HPDE6-E6E7 (cell line): ENCODE data around the gene ARNT2.

Experiments used
- DNase-seq: peaks from one replicate; pipeline ENCODE4 v3.0.0; 2011; ENCODE audit warnings: missing footprints; ENCODE audit errors: extremely low spot score

Gene ARNT2

DNA sequence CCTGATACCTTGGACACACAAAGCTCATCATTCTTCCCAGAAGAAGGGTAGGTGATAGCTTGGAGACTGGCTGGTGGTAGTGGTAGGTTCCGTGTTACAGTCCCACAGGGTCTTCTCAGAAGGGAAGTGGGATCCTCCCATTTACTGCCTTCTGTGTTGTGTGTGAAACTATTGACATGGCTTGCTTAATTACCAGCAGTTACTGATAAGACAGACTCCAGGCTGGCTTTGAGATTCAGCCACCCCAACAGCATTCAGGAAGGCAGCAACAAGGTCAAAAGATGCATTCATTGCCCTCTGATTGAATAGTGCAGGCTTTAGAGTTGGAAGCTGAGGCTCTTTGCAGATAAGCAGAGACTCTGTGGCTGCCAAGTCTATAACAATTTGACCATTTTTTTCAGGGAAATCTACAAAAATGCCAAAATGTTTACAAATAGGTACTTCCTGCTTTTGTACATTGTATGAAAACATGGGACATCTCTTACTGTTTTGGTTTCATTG, 7.7 kb downstream of the ARNT2 start:
- no peak for DNase-seq

- DNase-seq: no peak
Measured at GRCh38 chr15:80414546-80415357, 10.6 kb downstream of the ARNT2 start.

DNA sequence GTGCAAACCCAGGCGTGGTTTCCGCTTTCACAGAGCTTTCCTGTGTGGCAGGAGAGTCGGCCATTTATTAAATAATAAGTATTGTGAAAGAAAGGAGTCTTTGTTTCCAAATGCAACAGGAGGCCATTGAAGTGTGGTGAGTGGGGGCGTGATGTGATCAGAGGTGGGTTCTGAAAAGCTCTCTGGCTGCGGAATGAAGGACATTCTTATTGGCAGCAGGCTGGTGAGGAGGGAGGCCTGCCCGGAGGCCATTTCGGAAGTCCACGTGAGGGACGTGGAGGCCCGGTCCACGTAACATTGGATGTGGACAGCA, 11.1 kb downstream of the ARNT2 start:
- no peak for DNase-seq

GRCh38 chr15:80416702-80417101, 12.5 kb downstream of the ARNT2 start:
- no peak for DNase-seq

DNA sequence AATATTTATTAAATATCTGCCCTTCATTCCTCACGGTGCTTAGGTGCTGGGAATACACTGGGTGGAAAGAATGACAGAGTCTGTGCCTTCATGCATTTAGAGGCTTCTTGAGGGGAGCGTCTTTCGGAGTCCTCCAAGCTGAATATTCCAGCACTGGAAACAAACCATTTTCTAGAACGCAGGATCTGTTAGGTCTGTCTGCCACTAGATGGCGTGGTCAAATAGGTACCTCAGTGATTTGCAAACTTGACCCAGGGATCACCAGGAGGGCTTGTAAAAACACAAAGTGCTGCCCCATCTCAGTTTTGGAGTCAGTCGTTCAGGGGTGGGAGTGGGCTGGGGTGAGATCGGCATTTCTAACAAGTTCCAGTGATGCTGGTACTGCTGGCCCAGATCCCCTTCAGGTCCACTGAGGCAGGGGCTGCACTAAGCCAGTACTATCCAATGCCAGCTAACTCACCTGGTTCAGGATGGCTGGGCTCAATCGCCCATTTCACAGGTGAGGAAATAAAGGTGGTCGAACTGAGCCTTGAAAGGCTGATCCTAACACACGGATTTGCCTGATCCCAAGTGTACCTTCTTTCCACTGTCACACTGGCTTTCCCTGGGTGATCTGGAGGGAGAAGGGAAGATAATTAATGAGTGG, 14.8 kb downstream of the ARNT2 start:
- peak; percentile 34 for DNase-seq

GRCh38 chr15:80419546-80419945, 15.4 kb downstream of the ARNT2 start:
- no peak for DNase-seq

DNA sequence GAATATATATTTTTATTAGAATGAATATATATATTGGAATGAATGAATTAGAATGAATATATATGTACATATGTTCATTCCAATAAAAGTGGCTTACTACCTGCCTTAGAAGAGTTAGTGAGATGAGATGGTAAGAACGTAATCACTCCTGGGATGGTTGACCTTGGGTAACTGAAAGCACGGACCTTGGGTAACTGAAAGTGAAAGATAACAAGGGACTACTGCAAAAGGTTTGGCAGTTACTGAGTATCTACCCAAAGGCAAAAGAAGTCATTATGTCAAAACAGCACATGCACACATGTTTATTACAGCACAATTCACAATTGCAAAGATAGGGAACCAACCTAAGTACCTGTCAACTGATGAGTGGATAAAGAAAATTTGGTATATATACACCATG, 16.5 kb downstream of the ARNT2 start:
- no peak for DNase-seq

DNA sequence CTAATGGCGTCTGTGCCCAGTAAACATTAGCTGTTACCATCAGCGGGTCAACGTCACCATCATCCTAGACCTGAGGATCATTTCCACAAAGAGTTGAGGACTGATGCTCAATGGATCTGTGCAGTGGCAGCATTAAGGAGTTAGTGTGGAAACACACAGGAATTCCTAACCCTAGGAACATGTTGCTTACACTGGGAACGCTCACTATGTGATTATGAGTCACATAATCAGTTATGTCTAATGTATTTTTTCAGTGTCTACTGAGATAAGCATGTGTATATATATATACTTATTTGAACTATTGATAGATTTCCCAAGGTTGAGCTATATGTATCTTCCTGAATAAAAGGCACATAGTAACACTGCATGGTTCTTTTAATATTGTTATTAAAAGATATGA, 19.0 kb downstream of the ARNT2 start:
- DNase-seq: no peak

DNA sequence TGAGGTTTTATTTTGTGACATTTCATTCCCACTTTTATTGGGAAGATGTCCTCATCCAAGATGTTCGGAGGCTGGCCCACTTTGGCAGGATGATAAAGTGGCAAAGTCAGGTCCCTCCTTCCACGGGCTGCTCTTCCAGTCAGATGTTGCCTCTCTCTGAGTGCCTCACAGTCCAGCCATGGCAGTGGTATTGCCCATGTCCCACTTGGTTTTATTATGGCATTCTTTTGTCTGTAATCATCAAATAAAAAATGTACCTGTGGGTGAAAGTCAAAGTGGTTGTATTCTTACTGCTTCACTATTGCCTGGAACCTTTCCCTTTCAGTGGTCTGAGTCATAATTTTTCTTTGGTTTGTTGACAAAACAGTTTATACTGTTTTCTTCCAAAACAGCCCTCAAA, 20.2 kb downstream of the ARNT2 start:
- no peak for DNase-seq

GRCh38 chr15:80426316-80426715, 22.1 kb downstream of the ARNT2 start:
- DNase-seq: no peak

DNA sequence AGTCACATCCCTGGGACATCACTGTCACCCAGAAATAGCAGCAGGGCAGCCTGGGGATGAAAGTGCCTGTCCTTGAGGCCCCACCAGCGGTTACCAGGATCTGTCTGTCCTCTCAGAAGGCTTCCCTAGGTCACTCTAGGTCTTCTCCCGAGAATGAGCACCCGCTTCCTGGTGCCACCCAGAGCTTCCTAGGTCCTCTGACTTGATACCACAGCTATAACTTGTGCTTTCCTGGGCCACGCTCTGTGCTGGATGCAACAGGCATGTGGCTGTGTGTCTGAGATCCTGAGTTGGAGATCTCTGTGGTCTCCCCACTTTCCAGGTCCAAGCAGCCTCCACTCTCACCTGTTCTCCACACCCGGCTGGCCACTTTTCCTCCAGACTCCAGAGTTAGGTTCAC, 25.8 kb downstream of the ARNT2 start:
- DNase-seq: no peak

DNA sequence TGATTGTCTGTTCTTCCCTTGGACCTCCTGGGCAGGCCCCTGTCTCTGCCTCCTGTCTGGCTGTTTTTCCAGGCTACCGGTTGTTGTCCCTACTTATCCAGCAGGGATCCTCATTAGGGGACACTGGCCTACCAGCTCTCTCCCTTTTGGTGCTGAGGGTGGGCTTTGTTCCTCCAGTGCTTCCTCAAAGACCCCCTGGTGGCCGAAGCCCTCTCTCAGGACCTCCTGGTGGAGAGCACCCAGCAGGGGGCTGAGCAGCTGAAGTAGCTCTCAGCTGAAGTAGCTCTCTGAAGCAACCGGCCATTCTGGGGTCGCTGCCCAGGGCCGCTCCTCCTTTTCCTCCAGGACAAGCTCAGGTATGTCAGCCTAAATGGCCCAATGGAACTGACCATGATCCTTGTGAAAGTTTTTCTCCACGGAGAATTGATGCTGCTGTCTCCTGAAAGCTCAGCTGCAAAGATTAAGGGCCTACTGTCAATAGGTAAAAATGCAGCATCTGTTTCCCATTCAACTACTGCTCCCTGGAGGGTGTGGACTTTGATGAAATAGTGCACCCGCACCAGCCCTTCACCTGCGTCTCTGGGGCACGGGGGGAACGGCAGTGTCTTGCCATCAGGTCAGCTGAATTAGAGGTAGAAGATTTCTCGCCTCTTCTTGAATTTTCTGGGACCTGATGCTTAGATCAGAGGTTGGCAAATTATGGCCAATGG, 27.6 kb downstream of the ARNT2 start:
- DNase-seq: no peak

DNA sequence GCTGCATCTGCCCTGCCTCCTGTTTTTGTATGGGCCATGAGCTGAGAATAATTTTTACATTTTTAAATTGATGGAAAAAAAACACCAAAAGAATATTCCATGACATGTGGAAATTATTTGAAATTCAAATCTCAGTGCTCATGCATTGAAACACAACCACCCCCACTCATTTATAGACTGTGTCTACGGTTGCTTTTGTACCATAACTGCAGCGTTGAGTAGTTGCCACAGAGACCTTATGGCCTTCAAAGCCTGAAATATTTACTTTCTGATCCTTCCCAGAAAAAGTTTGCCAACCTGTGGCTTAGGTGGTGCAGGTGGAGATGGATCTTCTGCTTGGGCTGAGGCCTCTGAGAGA, 28.1 kb downstream of the ARNT2 start:
- DNase-seq: no peak

GRCh38 chr15:80433836-80434235, 29.7 kb downstream of the ARNT2 start:
- DNase-seq: no peak

DNA sequence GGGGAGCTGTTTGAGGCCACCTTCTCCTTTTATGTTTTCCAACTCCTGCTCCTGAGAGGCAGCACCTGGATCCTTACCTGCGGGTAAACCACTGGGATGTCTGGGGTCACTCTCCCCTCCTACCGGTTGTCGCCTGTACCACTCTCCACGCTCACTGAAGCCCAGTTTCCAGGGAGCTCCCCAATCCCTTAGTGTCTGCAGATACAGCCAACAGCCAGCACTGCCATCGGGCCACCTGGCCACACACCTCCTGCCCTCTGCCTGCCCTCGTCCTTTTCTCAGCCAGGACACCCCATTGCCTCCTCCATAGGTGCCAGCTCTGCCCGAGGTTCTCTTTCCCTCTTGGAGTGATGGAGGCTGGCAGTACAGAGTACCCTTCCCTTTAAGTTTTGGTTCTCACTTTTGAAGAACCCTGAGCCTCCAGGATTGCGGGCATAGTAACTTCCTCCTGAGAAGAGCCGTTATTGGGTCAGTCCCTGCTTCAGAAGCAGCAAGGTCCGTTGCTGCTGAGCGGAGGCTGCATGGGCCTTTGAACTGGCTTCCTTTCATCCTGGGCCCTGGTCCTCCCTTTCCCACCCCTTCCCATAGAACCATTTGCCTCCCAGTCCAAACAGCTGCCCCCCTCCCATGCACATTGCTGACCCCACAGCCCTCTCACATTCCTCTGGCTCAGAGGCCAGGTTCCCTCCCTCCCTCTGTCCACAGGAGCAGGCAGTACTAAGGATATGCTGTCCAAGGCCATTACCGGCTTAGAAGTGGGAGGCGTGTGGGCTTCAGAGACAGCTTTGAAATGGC, 30.9 kb downstream of the ARNT2 start:
- DNase-seq: no peak

DNA sequence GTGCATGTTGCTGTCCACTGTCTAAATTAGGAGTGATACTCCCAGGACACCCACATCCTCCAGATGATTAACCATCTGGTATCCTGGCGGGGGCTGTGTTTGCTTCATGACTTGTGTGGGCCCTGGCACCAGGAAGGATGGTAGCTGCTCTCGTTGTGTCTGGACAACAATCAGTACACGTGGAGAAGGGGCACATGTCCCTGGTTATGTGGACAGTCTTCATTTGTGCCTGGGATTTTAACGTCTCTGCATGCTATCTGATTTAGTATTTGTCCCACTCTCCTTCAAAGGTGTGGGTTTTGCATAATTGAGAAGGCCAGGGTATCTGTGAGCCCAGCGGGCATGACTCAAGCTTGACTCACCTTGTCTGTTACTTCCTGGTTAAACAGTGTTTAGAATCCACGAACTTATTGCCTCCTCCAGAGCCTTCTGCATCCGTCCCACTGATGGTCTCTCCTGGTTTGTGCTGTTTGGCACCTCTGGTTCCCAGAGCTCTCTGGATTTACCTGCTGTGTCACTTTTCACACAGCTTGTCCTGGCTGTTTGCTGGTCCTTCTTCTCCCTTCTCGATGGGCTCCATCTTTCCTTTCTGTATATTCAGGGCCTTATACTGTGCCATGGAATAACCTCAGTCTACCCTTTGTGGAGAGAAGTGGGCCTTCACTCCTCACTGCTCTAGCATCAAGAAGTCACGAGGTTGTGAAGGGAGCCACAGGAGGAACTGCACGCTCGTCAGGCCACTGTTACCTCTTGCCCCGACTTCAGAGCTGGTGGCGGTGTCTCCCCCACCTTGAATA, 32.5 kb downstream of the ARNT2 start:
- DNase-seq: peak; percentile 91

DNA sequence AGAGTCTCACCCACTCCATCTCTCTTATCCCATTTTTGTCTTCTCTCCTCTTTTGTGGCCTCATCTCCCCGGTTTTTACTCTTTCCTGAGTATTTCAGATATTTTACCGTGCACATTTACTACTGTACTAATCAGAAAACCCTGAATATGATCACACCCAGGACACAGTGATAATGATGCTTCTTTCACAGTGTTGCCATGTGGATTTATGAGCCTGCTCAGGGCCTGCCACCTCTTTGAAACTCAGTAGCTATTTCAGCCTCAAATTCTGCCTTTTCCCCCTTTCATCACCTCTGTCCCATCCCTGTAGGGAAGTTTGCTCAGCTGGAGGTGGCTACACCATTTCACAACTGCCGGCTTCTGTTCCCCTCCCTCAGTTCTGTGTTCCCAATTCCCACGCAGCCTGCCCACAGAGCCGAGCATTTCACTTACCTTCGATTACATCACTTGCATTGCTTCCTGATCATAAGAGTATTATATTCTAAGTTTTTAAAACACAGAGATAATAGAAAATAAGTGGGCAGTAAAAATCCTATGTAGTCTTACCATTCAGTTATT, 33.2 kb downstream of the ARNT2 start:
- DNase-seq: no peak

GRCh38 chr15:80439140-80439539, 35.0 kb downstream of the ARNT2 start:
- no peak for DNase-seq

DNA sequence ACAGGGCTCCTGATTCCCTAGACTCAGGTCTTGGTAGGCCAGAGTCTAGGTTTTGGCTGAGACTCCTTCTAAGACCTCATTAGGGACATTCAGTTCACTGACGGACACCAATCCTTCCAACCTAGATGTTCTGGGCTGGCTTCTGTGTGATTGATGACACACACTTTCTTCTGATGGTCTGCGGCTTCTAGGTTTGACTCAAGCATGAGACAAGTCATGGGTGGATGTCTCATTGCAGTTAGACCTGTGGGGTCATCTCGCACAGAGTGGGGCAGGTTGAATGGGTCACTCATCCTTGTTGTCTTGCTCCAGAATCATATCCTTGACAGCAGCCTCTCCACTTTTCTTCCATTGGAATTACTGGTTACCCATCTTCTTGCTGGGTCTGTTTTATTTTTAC, 35.8 kb downstream of the ARNT2 start:
- DNase-seq: no peak

GRCh38 chr15:80441041-80441440, 36.9 kb downstream of the ARNT2 start:
- DNase-seq: no peak

DNA sequence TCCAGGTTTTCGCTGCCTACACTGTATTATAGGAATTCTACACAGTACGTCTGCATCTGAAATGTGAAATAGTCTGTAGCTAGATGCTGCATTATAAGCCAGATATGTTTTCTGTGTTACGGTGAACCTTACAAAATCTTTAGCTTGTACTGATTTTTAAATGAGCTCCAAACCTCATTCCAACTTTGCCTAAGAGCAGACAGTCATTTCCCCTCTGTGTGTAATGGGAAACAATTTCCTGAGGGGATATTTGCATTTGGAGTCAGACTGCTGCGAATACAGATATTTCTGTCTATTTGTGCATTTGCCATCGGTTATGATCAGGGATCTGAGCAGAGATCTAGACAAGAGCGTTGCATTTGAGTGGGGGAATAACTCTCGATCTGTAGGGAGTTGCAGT, 37.5 kb downstream of the ARNT2 start:
- DNase-seq: no peak
